22Rv1 (cell line): ENCODE results near the gene LIM2.
"Not testable (repeated sequence)": the region's sequence is repeated elsewhere in the genome, so short reads cannot be mapped to it uniquely, and the experiment has no call there.

Experiments
- H3K27ac ChIP-seq: fragments of 450-650 bp; 2 replicates; pipeline ENCODE4 v1.5.1; 2017
- CTCF ChIP-seq: fragments of 450-650 bp; IDR thresholded peaks from 2 replicates; pipeline ENCODE4 v1.5.1; 2017; ENCODE audit warnings: mild to moderate bottlenecking
- ZFX ChIP-seq: fragments of 450-650 bp; IDR thresholded peaks from 2 replicates; pipeline ENCODE4 v1.6.1; 2017; ENCODE audit warnings: antibody characterized with exemption, borderline replicate concordance

The LIM2 gene

GRCh38 chr19:51407511-51408131, 19.8 kb upstream of the LIM2 start:
- TF ChIP-seq CTCF (peak; percentile 38), ZFX (no peak)
- H3K27ac ChIP-seq = no peak overlapping the region

- no peak overlapping the region for H3K27ac ChIP-seq
- TF ChIP-seq ZFX (no peak), CTCF (no peak)
These were observed 14.3 kb upstream of the LIM2 start for GRCh38 chr19:51402117-51402516.

- H3K27ac ChIP-seq = not testable (repeated sequence)
These were observed 12.2 kb upstream of the LIM2 start for GRCh38 chr19:51399936-51400335.

GRCh38 chr19:51399231-51399630, 11.5 kb upstream of the LIM2 start:
- H3K27ac ChIP-seq = no peak overlapping the region
- no peak for TF ChIP-seq CTCF
- TF ChIP-seq ZFX = no peak

GRCh38 chr19:51398096-51398704, 10.4 kb upstream of the LIM2 start:
- TF ChIP-seq ZFX (no peak), CTCF (peak; percentile 74)
- no peak overlapping the region for H3K27ac ChIP-seq

- not testable (repeated sequence) for H3K27ac ChIP-seq
These were observed 9.7 kb upstream of the LIM2 start for GRCh38 chr19:51397453-51397852.

GRCh38 chr19:51396175-51396574, 8.4 kb upstream of the LIM2 start:
- TF ChIP-seq ZFX = no peak
- TF ChIP-seq CTCF = no peak
- H3K27ac ChIP-seq = no peak overlapping the region; the same call in 1 of the 2 replicates

GRCh38 chr19:51394050-51394836, 6.5 kb upstream of the LIM2 start:
- peak overlapping the region; percentile 83 for H3K27ac ChIP-seq

More at GRCh38 chr19:51394050-51394836, 6.5 kb upstream of the LIM2 start:
- TF ChIP-seq CTCF = no peak
